Endometrium (tissue), 2 donors: ENCODE measurements around the gene CSMD2.

Source experiments
- FAIRE-seq: peaks from 2 replicates; lab custom pipeline; 2012; peaks lifted over from hg19 to GRCh38; lab: Jason Lieb, UNC
- donor health status: control.
- donor health status: control.

The CSMD2 gene

GRCh38 chr1:33635336-33636012, 529.6 kb downstream of the CSMD2 start:
- FAIRE-seq: no peak

- no peak for FAIRE-seq
These were observed 530.2 kb downstream of the CSMD2 start for GRCh38 chr1:33634806-33635205.

- FAIRE-seq: no peak
These were observed 530.9 kb downstream of the CSMD2 start for GRCh38 chr1:33634143-33634542.

GRCh38 chr1:33633019-33633801, 531.8 kb downstream of the CSMD2 start:
- peak; percentile 72 for FAIRE-seq

GRCh38 chr1:33630686-33631085, 534.3 kb downstream of the CSMD2 start:
- no peak for FAIRE-seq

- FAIRE-seq: no peak
These were observed 538.2 kb downstream of the CSMD2 start for GRCh38 chr1:33626801-33627200.

GRCh38 chr1:33624991-33625870, 539.8 kb downstream of the CSMD2 start:
- FAIRE-seq: no peak

- FAIRE-seq: no peak
These were observed 540.6 kb downstream of the CSMD2 start for GRCh38 chr1:33624261-33624990.

GRCh38 chr1:33623811-33624210, 541.2 kb downstream of the CSMD2 start:
- FAIRE-seq: no peak

GRCh38 chr1:33622757-33623156, 542.3 kb downstream of the CSMD2 start:
- no peak for FAIRE-seq

- no peak for FAIRE-seq
These were observed 546.4 kb downstream of the CSMD2 start for GRCh38 chr1:33618636-33619035.

- no peak for FAIRE-seq
These were observed 547.6 kb downstream of the CSMD2 start for GRCh38 chr1:33617451-33617850.

- FAIRE-seq: no peak
These were observed 548.2 kb downstream of the CSMD2 start for GRCh38 chr1:33616780-33617179.

GRCh38 chr1:33615546-33615945, 549.5 kb downstream of the CSMD2 start:
- FAIRE-seq: no peak

GRCh38 chr1:33610864-33611455, 554.1 kb downstream of the CSMD2 start:
- FAIRE-seq: no peak

- FAIRE-seq: no peak
These were observed 554.6 kb downstream of the CSMD2 start for GRCh38 chr1:33610391-33610790.

- no peak for FAIRE-seq
These were observed 555.3 kb downstream of the CSMD2 start for GRCh38 chr1:33609739-33610138.

GRCh38 chr1:33608825-33609400, 556.1 kb downstream of the CSMD2 start:
- no peak for FAIRE-seq

- no peak for FAIRE-seq
These were observed 557.5 kb downstream of the CSMD2 start for GRCh38 chr1:33607444-33608005.

- FAIRE-seq: no peak
These were observed 558.8 kb downstream of the CSMD2 start for GRCh38 chr1:33606272-33606671.

- no peak for FAIRE-seq
These were observed 562.8 kb downstream of the CSMD2 start for GRCh38 chr1:33602271-33602670.
